ENCODE measurements around the gene PABPN1L.

Gene PABPN1L

GRCh38 chr16:88831838-88832237, 34.6 kb downstream of the PABPN1L start:
- no peak overlapping the region for H3K27ac ChIP-seq

GRCh38 chr16:88830783-88831182, 35.7 kb downstream of the PABPN1L start:
- TF ChIP-seq ZFX (IDR thresholded peaks at IDR 0.05; ENCODE audit: borderline replicate concordance) = no peak
- no peak for TF ChIP-seq CTCF (IDR thresholded peaks at IDR 0.05)
- no peak overlapping the region for H3K27ac ChIP-seq

More at GRCh38 chr16:88831838-88832237, 34.6 kb downstream of the PABPN1L start:
- TF ChIP-seq CTCF (IDR thresholded peaks at IDR 0.05) (no peak), ZFX (IDR thresholded peaks at IDR 0.05; ENCODE audit: borderline replicate concordance) (no peak)

- H3K27ac ChIP-seq = no peak overlapping the region
- TF ChIP-seq ZFX (IDR thresholded peaks at IDR 0.05; ENCODE audit: borderline replicate concordance) (no peak), CTCF (IDR thresholded peaks at IDR 0.05) (no peak)
These were observed 36.2 kb downstream of the PABPN1L start for GRCh38 chr16:88830258-88830657.

GRCh38 chr16:88828711-88829110, 37.7 kb downstream of the PABPN1L start:
- no peak for TF ChIP-seq CTCF (IDR thresholded peaks at IDR 0.05)
- no peak for TF ChIP-seq ZFX (IDR thresholded peaks at IDR 0.05; ENCODE audit: borderline replicate concordance)
- H3K27ac ChIP-seq = no peak overlapping the region

GRCh38 chr16:88827727-88828126, 38.7 kb downstream of the PABPN1L start:
- no peak overlapping the region for H3K27ac ChIP-seq
- no peak for TF ChIP-seq CTCF (IDR thresholded peaks at IDR 0.05)
- no peak for TF ChIP-seq ZFX (IDR thresholded peaks at IDR 0.05; ENCODE audit: borderline replicate concordance)

- TF ChIP-seq CTCF (IDR thresholded peaks at IDR 0.05) (no peak), ZFX (IDR thresholded peaks at IDR 0.05; ENCODE audit: borderline replicate concordance) (no peak)
- no peak overlapping the region for H3K27ac ChIP-seq
These were observed 40.2 kb downstream of the PABPN1L start for GRCh38 chr16:88826070-88826840.

GRCh38 chr16:88825146-88825545, 41.3 kb downstream of the PABPN1L start:
- TF ChIP-seq CTCF (IDR thresholded peaks at IDR 0.05) = no peak
- no peak for TF ChIP-seq ZFX (IDR thresholded peaks at IDR 0.05; ENCODE audit: borderline replicate concordance)
- no peak overlapping the region for H3K27ac ChIP-seq
